HFFc6 (cell line): ENCODE measurements around the gene TFAP2D. TPM values are rescaled to one million over a fixed set of nuclear protein-coding genes. Genes with fewer than 3 reads are reported as not detected.

Source experiments
- DNase-seq: peaks from one replicate; pipeline ENCODE4 v3.0.0-alpha.2; 2018
- H3K27ac Mint-ChIP-seq: 2 replicates; pipeline ENCODE4 v1.8.0; 2020; ENCODE audit warnings: mild to moderate bottlenecking, mixed read lengths
- H3K27me3 Mint-ChIP-seq: 2 replicates; pipeline ENCODE4 v1.8.0; 2021; ENCODE audit warnings: mild to moderate bottlenecking, moderate library complexity, mixed read lengths; ENCODE audit not compliant: insufficient read depth
- H3K36me3 Mint-ChIP-seq: 2 replicates; pipeline ENCODE4 v1.8.0; 2021; ENCODE audit warnings: low read depth, mixed read lengths
- H3K4me1 Mint-ChIP-seq: 2 replicates; pipeline ENCODE4 v1.8.0; 2020; ENCODE audit warnings: low read depth, mixed read lengths
- H3K4me3 Mint-ChIP-seq: 2 replicates; pipeline ENCODE4 v1.8.0; 2020; ENCODE audit warnings: mild to moderate bottlenecking, moderate library complexity, mixed read lengths
- H3K9me3 Mint-ChIP-seq: 2 replicates; pipeline ENCODE4 v1.8.0; 2020; ENCODE audit warnings: mild to moderate bottlenecking, mixed read lengths
- total RNA-seq, 6 experiments: library from RNA; stranded (reverse); fragmentation: NEBNext Ultra II Directional; extraction: Animal tissue kit (Norgen Biotek cat#: 25700); gene quantifications; 2 replicates in 1 of 6; 3 replicates in 5 of 6; pipeline ENCODE4 v1.2.3, GENCODE V29; 2021
- TF ChIP-seq, protein P1 (sequence below): fragments of 200-600 bp; sonication (generic); IDR thresholded peaks from 2 replicates; pipeline ENCODE4 v1.5.0; 2021; ENCODE audit warnings: antibody characterized with exemption, mild to moderate bottlenecking

Gene TFAP2D
- total RNA-seq, 6 experiments from 2014 or later = not detected

DNA sequence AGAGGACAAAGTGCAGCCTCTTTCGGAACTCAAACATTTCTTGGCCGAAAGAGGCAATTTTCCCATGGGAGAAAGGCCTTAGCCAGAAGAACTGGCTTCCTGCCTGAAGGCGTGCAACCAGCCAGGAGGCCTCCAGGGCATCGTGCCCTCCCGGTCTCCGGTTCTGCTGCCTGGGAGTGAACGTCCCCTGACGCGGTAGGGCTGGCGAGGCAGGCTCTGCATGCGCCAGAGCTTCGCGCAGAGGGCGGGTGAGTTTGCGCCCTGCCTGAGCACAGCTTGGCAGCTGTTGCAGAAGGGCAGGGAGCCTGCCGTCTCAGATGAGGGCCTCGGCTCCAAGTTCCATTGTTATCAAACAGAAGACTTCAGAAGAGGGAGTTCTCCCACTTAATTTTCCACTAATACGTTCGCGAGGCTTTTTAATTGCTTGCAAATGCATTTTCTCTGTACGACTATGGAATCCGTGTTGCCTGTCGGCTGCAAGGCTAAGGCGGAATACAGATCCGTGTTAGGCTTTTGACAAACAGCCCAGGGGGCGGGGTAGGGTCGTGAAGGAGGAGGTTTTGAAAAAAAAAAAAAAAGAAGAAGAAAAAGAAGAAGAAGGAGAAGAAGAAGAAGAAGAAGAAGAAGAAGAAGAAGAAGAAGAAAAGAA is 5.5 kb upstream of the TFAP2D start:
- no peak for DNase-seq
- Mint-ChIP-seq H3K4me1 (no peaks in the 10 kb centered on the region), H3K4me3 (no peak overlapping the region), H3K9me3 (peaks cover 43% of the 10 kb centered on the region), H3K27ac (no peak overlapping the region), H3K36me3 (no peaks in the 10 kb centered on the region), H3K27me3 (peaks cover 2% of the 10 kb centered on the region; the same call in 1 of the 2 replicates)
- TF ChIP-seq, protein P1, sequence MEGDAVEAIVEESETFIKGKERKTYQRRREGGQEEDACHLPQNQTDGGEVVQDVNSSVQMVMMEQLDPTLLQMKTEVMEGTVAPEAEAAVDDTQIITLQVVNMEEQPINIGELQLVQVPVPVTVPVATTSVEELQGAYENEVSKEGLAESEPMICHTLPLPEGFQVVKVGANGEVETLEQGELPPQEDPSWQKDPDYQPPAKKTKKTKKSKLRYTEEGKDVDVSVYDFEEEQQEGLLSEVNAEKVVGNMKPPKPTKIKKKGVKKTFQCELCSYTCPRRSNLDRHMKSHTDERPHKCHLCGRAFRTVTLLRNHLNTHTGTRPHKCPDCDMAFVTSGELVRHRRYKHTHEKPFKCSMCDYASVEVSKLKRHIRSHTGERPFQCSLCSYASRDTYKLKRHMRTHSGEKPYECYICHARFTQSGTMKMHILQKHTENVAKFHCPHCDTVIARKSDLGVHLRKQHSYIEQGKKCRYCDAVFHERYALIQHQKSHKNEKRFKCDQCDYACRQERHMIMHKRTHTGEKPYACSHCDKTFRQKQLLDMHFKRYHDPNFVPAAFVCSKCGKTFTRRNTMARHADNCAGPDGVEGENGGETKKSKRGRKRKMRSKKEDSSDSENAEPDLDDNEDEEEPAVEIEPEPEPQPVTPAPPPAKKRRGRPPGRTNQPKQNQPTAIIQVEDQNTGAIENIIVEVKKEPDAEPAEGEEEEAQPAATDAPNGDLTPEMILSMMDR = no peak

DNA sequence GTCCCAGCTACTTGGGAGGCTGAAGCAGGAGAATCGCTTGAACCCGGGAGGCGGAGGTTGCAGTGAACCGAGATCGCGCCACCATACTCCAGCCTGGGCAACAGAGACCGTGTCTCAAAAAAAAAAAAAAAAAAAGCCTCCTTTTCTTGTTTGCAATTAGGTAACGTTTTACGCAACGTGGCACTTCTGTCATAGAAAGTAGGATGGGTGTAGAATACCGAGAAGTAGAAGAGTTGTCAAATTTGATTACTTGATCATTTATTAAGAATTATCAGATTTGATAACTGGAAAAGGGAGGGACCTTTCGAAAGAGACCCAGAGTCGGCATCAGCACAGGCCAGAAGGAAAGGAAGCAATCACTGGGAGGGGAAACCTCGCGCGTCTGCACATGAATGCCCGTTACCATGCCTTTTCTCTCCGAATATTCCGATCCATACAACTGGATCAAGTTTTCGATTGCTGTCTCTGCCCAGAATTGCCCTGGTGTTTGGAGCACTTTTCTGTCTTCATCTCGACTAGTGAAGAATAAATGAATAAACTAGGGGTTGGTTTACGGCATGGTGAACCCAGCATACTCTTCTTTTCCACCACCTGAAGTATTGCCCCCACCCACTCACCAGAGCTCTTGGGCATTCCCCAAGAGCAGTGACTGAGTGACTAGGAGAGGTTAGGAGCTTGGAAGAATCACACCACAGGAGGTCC is 4.5 kb upstream of the TFAP2D start:
- peaks cover 43% of the 10 kb centered on the region for H3K9me3 Mint-ChIP-seq
- H3K27me3 Mint-ChIP-seq = peaks cover 2% of the 10 kb centered on the region; the same call in 1 of the 2 replicates
- H3K4me3 Mint-ChIP-seq = no peak overlapping the region
- TF ChIP-seq, protein P1 = no peak
- DNase-seq = no peak
- no peak overlapping the region for H3K27ac Mint-ChIP-seq
- no peaks in the 10 kb centered on the region for H3K36me3 Mint-ChIP-seq
- no peaks in the 10 kb centered on the region for H3K4me1 Mint-ChIP-seq

DNA sequence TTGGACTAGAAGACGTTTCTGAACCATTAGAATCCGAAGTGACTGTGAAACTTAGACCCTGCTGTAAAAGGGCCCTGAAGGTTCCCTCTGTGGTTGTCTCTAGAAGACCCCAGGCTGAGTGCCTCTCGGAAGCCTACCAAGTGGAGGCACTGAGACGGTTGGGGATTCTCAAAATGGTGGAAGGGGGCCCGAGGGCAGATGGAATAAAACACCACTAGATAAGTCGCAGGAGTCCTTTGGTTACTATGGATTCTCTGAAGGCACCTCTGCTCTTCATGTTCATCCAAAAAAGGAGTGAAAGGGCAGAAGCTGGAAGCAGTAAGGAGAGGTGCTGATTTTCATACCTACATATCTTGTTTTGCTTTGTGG is 4.0 kb upstream of the TFAP2D start:
- Mint-ChIP-seq H3K4me1 (no peaks in the 10 kb centered on the region), H3K9me3 (peaks cover 40% of the 10 kb centered on the region), H3K27ac (no peak overlapping the region), H3K36me3 (no peaks in the 10 kb centered on the region), H3K27me3 (peaks cover 4% of the 10 kb centered on the region; the same call in 1 of the 2 replicates), H3K4me3 (no peak overlapping the region)
- TF ChIP-seq, protein P1 = no peak
- no peak for DNase-seq

DNA sequence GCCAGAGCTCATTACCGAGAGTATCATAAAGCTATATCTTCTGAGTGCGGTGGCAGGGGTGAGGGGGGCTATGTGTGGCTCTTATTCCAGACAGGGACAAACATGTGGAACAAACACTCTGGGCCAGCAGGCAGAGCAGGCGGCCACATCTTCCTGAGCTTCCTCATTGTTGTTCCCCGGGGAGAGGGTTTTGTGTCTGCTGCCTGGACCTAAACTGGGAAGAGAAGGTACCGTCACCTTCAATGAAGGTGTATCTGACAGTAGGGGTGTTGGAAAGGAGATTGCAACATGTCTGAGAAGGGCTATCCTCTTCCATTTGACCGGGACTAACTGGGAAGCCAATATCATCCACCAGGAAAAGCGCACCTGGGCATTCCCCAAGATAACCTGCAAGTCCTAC is 1.6 kb upstream of the TFAP2D start:
- no peak overlapping the region for H3K27ac Mint-ChIP-seq
- peaks cover 10% of the 10 kb centered on the region; the same call in 1 of the 2 replicates for H3K36me3 Mint-ChIP-seq
- no peak overlapping the region for H3K4me3 Mint-ChIP-seq
- H3K9me3 Mint-ChIP-seq = peaks cover 42% of the 10 kb centered on the region
- DNase-seq = no peak
- TF ChIP-seq, protein P1 = no peak
- no peaks in the 10 kb centered on the region for H3K4me1 Mint-ChIP-seq
- peaks cover 9% of the 10 kb centered on the region; the same call in 1 of the 2 replicates for H3K27me3 Mint-ChIP-seq

DNA sequence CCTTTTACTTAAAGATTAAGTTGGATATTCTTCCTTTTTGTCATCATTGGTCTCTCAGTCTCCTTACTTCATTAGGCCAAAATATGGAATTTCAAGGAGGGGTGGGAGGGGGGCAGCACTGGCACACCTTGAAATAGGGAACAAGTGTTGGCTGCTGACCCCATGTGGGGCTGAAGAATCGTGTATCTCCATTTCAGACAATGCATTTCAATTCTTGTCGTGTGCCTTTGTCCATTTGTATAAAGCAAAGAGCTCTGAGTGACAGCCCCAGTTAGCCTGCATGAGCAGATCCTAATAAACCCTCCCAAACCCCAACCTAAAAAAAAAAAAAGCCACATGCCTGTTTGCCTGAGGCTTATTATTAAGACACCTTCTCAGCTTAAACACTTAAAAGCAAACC is 1.0 kb upstream of the TFAP2D start:
- Mint-ChIP-seq H3K9me3 (peaks cover 39% of the 10 kb centered on the region), H3K27ac (no peak overlapping the region), H3K4me3 (no peak overlapping the region), H3K36me3 (peaks cover 10% of the 10 kb centered on the region; the same call in 1 of the 2 replicates), H3K27me3 (peaks cover 9% of the 10 kb centered on the region; the same call in 1 of the 2 replicates), H3K4me1 (no peaks in the 10 kb centered on the region)
- TF ChIP-seq, protein P1 = no peak
- DNase-seq = no peak
